ENCODE measurements around the gene TMEM51. TPM values are rescaled to one million over a fixed set of nuclear protein-coding genes. Genes with fewer than 3 reads are reported as not detected.
A peak's percentile ranks its signal among the peaks of the same experiment; 100 is the strongest.

TMEM51 gene
- total and polyA plus RNA-seq, 2 of the 13 experiments (the other 11 are each of a cell fraction or from before 2014, with no cell fraction given) = 12.2 to 22.3 TPM

GRCh38 chr1:15145327-15145726 lies 8.2 kb upstream of the TMEM51 start (continued):
- TF ChIP-seq ZNF17 (CRISPR knock-in tag; IDR thresholded peaks at IDR 0.05) = no peak
- TF ChIP-seq NR2C2 (CRISPR knock-in tag; IDR thresholded peaks at IDR 0.05; ENCODE audit: borderline replicate concordance) = 0 out of 2 replicates have a peak, but pooled peaks have one; percentile 24
- peak; percentile 70; the same call in 1 of the 2 replicates for TF ChIP-seq TBX2 (CRISPR knock-in tag; IDR thresholded peaks at IDR 0.05; ENCODE audit: borderline replicate concordance)
- TF ChIP-seq ZZZ3 (CRISPR knock-in tag; IDR thresholded peaks at IDR 0.05; ENCODE audit: borderline replicate concordance) = no peak
- 0 out of 2 replicates have a peak, but pooled peaks have one; percentile 30 for TF ChIP-seq ZFX (CRISPR knock-in tag; IDR thresholded peaks at IDR 0.05; ENCODE audit: low read depth)
- TF ChIP-seq ZNF496 (CRISPR knock-in tag; IDR thresholded peaks at IDR 0.05; ENCODE audit: insufficient replicate concordance) = no peak
- peak; percentile 45; the same call in 1 of the 2 replicates for TF ChIP-seq SIX4 (CRISPR knock-in tag; IDR thresholded peaks at IDR 0.05)
- 0 out of 2 replicates have a peak, but pooled peaks have one; percentile 51 for TF ChIP-seq HINFP (CRISPR knock-in tag; IDR thresholded peaks at IDR 0.05; ENCODE audit: low read depth)
- no peak for TF ChIP-seq ZNF468 (CRISPR knock-in tag; IDR thresholded peaks at IDR 0.05)
- TF ChIP-seq MAF1 (CRISPR knock-in tag; IDR thresholded peaks at IDR 0.05; ENCODE audit: borderline replicate concordance) = no peak
- peak; percentile 53; the same call in 1 of the 2 replicates for TF ChIP-seq TFAP4 (IDR thresholded peaks at IDR 0.05; ENCODE audit: borderline replicate concordance, low read depth)
- TF ChIP-seq THAP11 (CRISPR knock-in tag; IDR thresholded peaks at IDR 0.05) = peak; percentile 46; the same call in 1 of the 2 replicates
- peak; percentile 88 for TF ChIP-seq HMGXB3 (CRISPR knock-in tag; IDR thresholded peaks at IDR 0.05; ENCODE audit: borderline replicate concordance)
- peak; percentile 98 for TF ChIP-seq ZNF646 (CRISPR knock-in tag; IDR thresholded peaks at IDR 0.05)
